Colonic mucosa (tissue), 4 donors: ENCODE measurements around the gene MED15. TPM values are rescaled to one million over a fixed set of nuclear protein-coding genes. Genes with fewer than 3 reads are reported as not detected.
"Not testable (repeated sequence)": the region's sequence is repeated elsewhere in the genome, so short reads cannot be mapped to it uniquely, and the experiment has no call there.

Experiments used
- DNase-seq: peaks from one replicate; pipeline ENCODE4 v3.0.0-alpha.2; 2020
- H3K27ac ChIP-seq: fragments of 200-600 bp; one replicate; pipeline ENCODE4 v1.8.0; 2021
- H3K27me3 ChIP-seq: fragments of 200-600 bp; one replicate; pipeline ENCODE4 v1.8.0; 2021
- H3K36me3 ChIP-seq: fragments of 200-600 bp; one replicate; pipeline ENCODE4 v1.8.0; 2021
- H3K4me1 ChIP-seq: fragments of 200-600 bp; one replicate; pipeline ENCODE4 v1.8.0; 2021; ENCODE audit warnings: mild to moderate bottlenecking
- H3K4me3 ChIP-seq: fragments of 200-600 bp; one replicate; pipeline ENCODE4 v1.8.0; 2021
- H3K9ac ChIP-seq, 2 donors: one replicate each; pipeline ENCODE4 v1.7.0; 2013; ENCODE audit warnings: control low read depth in 2 of 2, low read depth in 2 of 2, low read length in 2 of 2
- H3K9me3 ChIP-seq: fragments of 200-600 bp; one replicate; pipeline ENCODE4 v1.8.0; 2021
- intact Hi-C: fragments of 100-400 bp; cut with DNase I; formaldehyde crosslinking; loops from one replicate; pipeline ENCODE4 v1.14.1; 2022
- total RNA-seq, 2 donors: library from RNA; stranded (reverse); fragmentation: NEBNext Ultra II Directional in 1 of 2; extraction: Animal tissue kit (Norgen Biotek cat#: 25700) in 1 of 2; gene quantifications; one replicate each; pipeline ENCODE4 v1.2.1, GENCODE V29; 2021
- TF ChIP-seq, protein P1 (sequence below): fragments of 200-600 bp; IDR thresholded peaks from one replicate; pipeline ENCODE4 v1.8.0; 2022; ENCODE audit warnings: antibody characterized with exemption, mild to moderate bottlenecking
- donor health status: healthy.
- donor health status: DM: no; HTN: no; CAD: no.
- donor health status: DM: no; HTN: no; CAD: no.

MED15 gene
- total RNA-seq, 2 donors from 2014 or later: 93.1 to 102 TPM

DNA sequence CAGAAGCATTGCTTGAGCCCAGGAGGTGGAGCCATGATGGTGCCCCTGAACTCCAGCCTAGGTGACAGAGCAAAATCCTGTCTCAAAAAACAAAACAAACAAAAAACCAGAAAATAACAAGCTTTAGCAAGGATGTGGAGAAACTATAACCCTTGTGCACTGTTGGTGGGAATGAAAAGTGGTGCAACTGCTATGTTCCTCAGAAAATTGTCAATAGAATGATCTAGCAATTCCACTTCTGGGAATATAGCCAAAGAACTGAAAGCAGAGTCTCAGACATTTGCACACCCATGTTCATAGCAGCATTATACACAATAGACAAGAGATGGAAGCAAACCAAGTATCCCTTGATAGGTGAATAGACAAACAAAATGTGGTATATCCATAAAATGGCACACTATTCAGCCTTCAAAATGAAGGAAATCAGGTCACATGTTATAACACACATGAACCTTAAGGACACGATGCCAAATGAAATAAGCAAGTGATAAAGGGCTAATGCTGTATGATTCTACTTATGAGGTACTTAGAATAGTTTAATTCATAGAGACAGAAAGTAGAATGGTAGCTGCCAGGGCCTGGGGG, 27.7 kb upstream of the MED15 start:
- Histone ChIP-seq H3K4me1 (no peaks in the 10 kb centered on the region), H3K27me3 (no peaks in the 10 kb centered on the region), H3K27ac (no peak overlapping the region), H3K9me3 (no peaks in the 10 kb centered on the region), H3K9ac (no peak overlapping the region), H3K4me3 (no peak overlapping the region), H3K36me3 (no peaks in the 10 kb centered on the region)
- TF ChIP-seq, protein P1, sequence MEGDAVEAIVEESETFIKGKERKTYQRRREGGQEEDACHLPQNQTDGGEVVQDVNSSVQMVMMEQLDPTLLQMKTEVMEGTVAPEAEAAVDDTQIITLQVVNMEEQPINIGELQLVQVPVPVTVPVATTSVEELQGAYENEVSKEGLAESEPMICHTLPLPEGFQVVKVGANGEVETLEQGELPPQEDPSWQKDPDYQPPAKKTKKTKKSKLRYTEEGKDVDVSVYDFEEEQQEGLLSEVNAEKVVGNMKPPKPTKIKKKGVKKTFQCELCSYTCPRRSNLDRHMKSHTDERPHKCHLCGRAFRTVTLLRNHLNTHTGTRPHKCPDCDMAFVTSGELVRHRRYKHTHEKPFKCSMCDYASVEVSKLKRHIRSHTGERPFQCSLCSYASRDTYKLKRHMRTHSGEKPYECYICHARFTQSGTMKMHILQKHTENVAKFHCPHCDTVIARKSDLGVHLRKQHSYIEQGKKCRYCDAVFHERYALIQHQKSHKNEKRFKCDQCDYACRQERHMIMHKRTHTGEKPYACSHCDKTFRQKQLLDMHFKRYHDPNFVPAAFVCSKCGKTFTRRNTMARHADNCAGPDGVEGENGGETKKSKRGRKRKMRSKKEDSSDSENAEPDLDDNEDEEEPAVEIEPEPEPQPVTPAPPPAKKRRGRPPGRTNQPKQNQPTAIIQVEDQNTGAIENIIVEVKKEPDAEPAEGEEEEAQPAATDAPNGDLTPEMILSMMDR: no peak
- intact Hi-C loops: no loop called here
- no peak for DNase-seq

- DNase-seq, intact Hi-C loops, H3K27me3 ChIP-seq, H3K36me3 ChIP-seq, H3K4me1 ChIP-seq, H3K9ac ChIP-seq, H3K4me3 ChIP-seq, H3K27ac ChIP-seq, H3K9me3 ChIP-seq: not testable (repeated sequence)
Observed at GRCh38 chr22:20483143-20483506, 24.3 kb upstream of the MED15 start.

DNA sequence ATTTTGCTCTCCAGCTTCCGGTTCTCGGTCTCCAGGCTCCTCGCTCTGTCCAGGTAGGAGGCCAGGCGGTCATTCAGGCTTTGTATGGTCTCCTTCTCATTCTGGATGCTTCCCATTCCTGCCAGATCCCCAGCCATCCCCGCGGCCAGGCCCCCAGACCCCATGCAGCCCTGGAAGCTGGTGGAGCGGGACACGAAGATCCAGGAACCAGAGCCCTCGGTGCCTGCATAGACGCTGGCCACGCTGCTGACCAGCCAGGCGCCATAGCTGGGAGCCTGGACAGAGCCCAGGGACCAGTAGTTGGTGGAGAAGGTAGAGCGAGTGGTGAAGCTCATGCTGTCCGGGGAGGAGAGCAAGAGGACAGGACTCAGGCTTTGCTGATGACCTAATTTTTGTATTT, 23.6 kb upstream of the MED15 start:
- Histone ChIP-seq H3K4me1 (no peaks in the 10 kb centered on the region), H3K27ac (no peak overlapping the region), H3K36me3 (no peaks in the 10 kb centered on the region), H3K9ac (no peak overlapping the region), H3K4me3 (no peak overlapping the region), H3K9me3 (no peaks in the 10 kb centered on the region), H3K27me3 (no peaks in the 10 kb centered on the region)
- no peak for DNase-seq
- TF ChIP-seq, protein P1: no peak
- intact Hi-C loops: no loop called here

DNA sequence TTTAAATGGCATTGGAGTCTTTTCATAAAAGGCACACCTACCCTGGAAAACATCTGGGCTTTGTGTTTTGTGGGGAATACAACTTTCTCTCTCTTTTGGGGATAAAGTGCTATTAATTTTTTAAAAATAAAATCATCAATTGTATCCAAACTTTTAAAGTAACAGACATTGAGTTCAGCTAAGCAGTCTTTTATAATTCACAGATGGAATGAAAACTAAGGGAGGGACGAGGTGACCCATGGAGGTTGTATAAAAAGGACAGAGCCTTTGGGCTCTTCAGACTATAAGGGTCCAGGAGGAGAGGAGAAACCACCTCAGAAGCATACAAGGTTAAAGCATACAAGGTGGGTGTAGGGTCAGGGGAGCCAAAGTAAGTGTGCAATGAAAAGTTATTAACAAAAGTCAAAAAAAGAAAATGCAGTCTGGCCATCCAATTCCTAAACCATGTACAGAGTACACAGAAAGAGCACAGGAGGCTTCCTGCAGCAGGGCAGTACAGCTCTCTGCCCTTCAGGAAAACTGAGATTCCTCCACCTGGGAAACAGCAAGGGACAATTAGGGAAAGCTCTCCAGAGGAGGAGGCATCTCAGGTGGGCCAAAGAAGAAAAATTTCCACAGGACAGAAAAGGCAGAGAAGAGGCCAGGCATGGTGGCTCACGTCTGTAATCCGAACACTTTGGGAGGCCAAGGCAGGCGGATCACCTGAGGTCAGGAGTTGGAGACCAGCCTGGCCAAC, 22.3 kb upstream of the MED15 start:
- H3K9ac ChIP-seq: no peak overlapping the region
- DNase-seq: no peak
- H3K4me1 ChIP-seq: no peaks in the 10 kb centered on the region
- no peaks in the 10 kb centered on the region for H3K36me3 ChIP-seq
- no peaks in the 10 kb centered on the region for H3K9me3 ChIP-seq
- H3K27me3 ChIP-seq: no peaks in the 10 kb centered on the region
- TF ChIP-seq, protein P1: no peak
- no peak overlapping the region for H3K27ac ChIP-seq
- intact Hi-C loops: no loop called here
- no peak overlapping the region for H3K4me3 ChIP-seq

GRCh38 chr22:20486229-20486628, 21.2 kb upstream of the MED15 start:
- Histone ChIP-seq H3K27ac (no peak overlapping the region), H3K9ac (no peak overlapping the region), H3K9me3 (no peaks in the 10 kb centered on the region), H3K4me1 (no peaks in the 10 kb centered on the region), H3K27me3 (no peaks in the 10 kb centered on the region), H3K4me3 (no peak overlapping the region), H3K36me3 (no peaks in the 10 kb centered on the region)
- DNase-seq: no peak
- intact Hi-C loops: no loop called here
- TF ChIP-seq, protein P1: no peak

- no peaks in the 10 kb centered on the region for H3K27me3 ChIP-seq
- no peaks in the 10 kb centered on the region for H3K4me1 ChIP-seq
- TF ChIP-seq, protein P1: no peak
- no peak overlapping the region for H3K27ac ChIP-seq
- H3K9ac ChIP-seq: no peak overlapping the region
- no peak for DNase-seq
- H3K9me3 ChIP-seq: no peaks in the 10 kb centered on the region
- intact Hi-C loops: no loop called here
- H3K4me3 ChIP-seq: no peak overlapping the region
- H3K36me3 ChIP-seq: no peaks in the 10 kb centered on the region
Observed at GRCh38 chr22:20487715-20488114, 19.7 kb upstream of the MED15 start.
